Activated T-cell treated with anti-CD3 and anti-CD28 coated beads, Interleukin-2, amount 50 U/mL, for 1 hour (primary cell): ENCODE results near the gene VIL1.

Source experiments
- DNase-seq: peaks from one replicate; pipeline ENCODE4 v3.0.0-alpha.2; 2020

VIL1 gene

GRCh38 chr2:218395456-218395825, 23.5 kb upstream of the VIL1 start:
- DNase-seq, result no peak

- DNase-seq, result peak; percentile 95
Measured at GRCh38 chr2:218395826-218396687, 22.9 kb upstream of the VIL1 start.

GRCh38 chr2:218396688-218397462, 22.0 kb upstream of the VIL1 start:
- peak; percentile 76 for DNase-seq

DNA sequence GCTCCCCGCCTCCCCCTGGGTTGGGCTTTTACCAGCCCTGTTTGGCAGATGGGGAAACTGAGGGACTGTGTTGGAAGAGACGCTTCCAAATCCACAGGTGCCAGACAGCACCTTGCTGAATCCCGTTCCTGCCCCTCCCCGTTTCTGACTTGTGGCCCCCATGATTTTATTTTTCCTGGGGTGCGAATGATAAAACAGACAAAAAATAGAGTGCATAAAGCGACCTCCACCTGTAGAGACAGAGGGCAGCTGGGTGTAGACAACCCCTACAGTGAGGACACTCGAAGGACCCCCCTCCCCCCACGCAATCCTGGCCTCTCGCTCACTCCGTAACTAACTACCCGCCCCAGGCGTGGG, 21.5 kb upstream of the VIL1 start:
- no peak for DNase-seq

GRCh38 chr2:218397820-218398436, 21.0 kb upstream of the VIL1 start:
- peak; percentile 58 for DNase-seq

DNA sequence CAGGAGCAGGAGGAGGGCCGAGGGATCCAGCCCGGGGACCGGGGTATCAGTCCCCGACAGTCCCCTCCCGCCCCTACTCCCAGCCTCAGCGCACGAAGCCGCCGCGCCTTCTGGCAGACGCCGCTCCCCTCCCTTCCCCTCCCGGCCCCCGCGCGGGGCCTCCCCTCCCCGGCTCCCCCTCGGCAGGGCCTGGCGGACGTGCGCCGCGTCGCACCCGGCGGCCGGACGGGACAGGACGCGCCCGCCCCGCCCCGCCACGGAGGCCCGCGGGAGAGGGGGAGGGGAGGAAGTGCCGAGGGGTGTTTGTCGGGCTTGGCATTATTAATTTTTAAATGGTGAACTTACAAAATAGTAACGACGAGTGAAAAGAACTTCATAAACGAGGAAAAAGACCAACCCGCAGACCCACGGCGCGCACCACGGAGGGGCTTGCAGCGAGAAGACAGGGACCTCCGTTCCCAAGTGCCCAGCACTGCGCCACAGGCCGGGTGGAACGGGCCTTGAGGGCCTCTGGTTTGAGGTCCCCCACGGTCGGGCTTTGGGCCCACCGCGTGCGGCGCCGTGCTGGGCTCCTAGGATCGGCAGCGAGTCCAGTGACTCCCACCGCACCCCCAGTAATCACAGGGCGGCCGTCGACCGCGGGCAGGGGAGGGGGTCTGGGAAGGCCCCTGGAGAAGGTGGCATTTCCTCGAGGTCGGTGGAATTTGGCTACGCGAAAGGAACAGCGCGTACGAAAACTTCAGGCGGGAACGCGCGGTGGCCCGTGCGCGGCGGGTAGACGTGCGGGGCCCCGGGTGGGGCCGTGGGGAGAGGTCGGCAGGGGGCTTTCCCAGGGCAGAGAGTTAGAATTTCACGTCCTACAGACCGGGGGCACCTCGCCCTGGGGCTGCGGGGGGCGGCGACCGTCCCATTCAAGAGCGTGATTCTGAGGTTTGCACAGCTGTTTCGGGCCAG, 20.2 kb upstream of the VIL1 start:
- peak; percentile 74 for DNase-seq

GRCh38 chr2:218399391-218400166, 19.3 kb upstream of the VIL1 start, which contains the start of gene CTDSP1:
TSS of gene CTDSP1 (plus strand) at chr2:218399868. CDS start at chr2:218400091, 223 bp downstream.
- peak; percentile 93 for DNase-seq

DNA sequence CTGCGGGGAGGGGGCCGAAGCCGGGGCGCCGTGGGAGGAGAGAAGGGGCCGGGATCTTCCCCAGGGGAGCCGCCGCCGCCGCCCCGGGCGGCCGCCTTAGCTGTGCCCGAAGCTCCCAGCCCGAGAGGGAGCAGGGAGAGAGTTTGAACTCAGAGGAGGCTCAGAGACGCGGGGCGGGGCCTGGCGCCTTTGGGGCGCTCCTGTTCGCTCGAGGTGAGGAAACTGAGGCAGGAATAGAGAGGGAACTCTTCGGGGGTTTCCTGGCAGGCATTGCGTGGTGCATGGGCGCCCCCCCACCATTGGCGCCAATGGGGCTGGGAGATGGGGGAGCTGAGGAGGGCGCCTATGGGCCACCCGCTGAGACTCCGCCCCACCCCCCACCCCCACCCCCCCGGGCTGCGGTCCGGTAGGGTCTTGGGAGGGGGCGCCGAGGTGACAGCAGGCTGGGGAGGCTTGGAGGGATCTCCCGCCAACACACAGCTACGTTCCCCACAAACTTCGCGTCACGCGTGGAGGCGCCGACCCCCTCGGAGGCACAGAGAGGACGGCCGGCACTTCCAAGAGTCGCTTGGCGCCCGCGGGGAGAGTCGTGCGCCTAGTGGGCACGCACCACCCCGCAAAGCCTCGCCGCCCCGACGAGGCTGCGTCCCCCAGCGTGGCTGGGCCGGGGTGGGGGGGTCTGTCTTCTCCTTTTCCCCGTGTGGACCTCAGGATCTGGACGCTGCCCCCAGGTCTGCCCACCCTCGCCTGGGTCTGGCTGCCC, 18.6 kb upstream of the VIL1 start:
- peak; percentile 64 for DNase-seq

GRCh38 chr2:218400930-218401881, 17.7 kb upstream of the VIL1 start:
- peak; percentile 34 for DNase-seq

DNA sequence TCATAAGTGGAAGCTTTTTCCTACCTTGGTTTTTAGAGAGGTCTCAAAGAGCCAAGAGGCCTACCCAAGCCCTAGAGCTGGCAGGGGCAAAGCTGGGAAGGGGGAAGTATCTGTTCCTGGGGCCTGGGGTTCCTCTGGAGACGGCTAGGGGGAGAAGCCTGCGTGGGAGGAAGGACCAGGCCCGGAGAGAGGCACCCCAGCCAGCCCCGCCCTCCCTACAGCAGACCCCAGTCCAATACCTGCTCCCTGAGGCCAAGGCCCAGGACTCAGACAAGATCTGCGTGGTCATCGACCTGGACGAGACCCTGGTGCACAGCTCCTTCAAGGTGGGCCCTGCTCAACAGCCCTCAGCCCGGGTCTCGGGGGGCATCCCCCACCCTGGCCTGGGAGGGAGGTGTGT, 17.0 kb upstream of the VIL1 start:
- peak; percentile 26 for DNase-seq

DNA sequence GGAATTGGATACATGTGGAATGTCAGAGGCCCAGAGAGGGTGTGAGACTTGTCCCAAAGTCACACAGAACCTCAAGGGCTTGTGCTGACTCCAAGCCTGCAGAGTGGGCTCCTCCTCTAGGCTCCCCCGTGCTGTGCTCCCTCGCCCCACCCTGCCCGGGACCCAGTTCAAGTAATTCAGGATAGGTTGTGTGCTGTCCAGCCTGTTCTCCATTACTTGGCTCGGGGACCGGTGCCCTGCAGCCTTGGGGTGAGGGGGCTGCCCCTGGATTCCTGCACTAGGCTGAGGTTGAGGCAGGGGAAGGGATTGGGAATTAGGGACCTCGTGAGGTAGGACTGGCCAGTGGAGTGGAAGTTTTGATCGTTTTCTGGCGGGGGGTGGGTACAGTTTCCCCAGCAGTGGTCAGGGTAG, 16.4 kb upstream of the VIL1 start:
- no peak for DNase-seq

DNA sequence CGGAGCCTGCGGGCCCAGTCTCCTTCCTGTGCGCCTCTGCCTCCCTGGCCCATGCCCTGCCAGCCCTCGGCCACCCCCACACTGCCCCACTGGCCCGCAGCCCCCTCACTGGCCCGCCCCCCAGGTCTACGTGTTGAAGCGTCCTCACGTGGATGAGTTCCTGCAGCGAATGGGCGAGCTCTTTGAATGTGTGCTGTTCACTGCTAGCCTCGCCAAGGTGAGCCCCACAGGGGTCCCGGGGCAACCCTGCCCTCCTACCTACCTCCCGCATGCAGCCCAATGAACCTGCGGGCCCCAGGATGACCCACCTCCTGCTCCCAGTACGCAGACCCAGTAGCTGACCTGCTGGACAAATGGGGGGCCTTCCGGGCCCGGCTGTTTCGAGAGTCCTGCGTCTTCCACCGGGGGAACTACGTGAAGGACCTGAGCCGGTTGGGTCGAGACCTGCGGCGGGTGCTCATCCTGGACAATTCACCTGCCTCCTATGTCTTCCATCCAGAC, 16.0 kb upstream of the VIL1 start:
- no peak for DNase-seq

DNA sequence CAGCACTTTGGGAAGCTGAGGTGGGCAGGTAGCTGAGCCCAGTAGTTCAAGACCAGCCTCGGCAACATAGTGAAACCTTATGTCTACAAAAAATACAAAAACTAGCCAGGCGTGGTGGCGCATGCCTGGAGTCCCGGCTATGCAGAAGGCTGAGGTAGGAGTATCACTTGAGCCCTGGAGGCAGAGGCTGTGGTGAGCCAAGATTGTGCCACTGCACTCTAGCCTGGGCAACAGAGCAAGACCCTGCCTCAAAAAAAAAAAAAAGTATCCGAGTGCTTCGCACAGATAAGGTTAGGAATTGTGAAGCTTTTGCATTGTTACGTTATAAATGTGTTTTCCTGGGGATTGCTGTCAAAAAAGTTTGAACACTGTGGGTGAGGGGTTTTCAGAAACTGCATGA, 15.1 kb upstream of the VIL1 start:
- DNase-seq, result no peak

- DNase-seq, result no peak
Measured at GRCh38 chr2:218404351-218405085, 14.4 kb upstream of the VIL1 start.

DNA sequence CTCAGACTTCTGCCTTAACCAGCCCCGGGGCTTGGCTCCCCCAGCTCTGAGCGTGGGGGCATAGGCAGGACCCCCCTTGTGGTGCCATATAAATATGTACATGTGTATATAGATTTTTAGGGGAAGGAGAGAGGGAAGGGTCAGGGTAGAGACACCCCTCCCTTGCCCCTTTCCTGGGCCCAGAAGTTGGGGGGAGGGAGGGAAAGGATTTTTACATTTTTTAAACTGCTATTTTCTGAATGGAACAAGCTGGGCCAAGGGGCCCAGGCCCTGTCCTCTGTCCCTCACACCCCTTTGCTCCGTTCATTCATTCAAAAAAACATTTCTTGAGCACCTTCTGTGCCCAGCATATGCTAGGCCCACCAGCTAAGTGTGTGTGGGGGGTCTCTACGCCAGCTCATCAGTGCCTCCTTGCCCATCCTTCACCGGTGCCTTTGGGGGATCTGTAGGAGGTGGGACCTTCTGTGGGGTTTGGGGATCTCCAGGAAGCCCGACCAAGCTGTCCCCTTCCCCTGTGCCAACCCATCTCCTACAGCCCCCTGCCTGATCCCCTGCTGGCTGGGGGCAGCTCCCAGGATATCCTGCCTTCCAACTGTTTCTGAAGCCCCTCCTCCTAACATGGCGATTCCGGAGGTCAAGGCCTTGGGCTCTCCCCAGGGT, 13.7 kb upstream of the VIL1 start:
- DNase-seq, result peak; percentile 30

GRCh38 chr2:218405746-218406208, 13.1 kb upstream of the VIL1 start:
- peak; percentile 45 for DNase-seq

- DNase-seq, result peak; percentile 92
Measured at GRCh38 chr2:218406209-218406948, 12.5 kb upstream of the VIL1 start.
